HG03135 (cell line): ENCODE data around the gene VANGL1.

Experiments
- ATAC-seq: cut with Tn5 transposase; IDR thresholded peaks from one replicate; pipeline ENCODE4 v1.9.1; 2021; ENCODE audit warnings: mild to moderate bottlenecking, moderate library complexity; ENCODE audit not compliant: unreplicated experiment

Gene VANGL1

DNA sequence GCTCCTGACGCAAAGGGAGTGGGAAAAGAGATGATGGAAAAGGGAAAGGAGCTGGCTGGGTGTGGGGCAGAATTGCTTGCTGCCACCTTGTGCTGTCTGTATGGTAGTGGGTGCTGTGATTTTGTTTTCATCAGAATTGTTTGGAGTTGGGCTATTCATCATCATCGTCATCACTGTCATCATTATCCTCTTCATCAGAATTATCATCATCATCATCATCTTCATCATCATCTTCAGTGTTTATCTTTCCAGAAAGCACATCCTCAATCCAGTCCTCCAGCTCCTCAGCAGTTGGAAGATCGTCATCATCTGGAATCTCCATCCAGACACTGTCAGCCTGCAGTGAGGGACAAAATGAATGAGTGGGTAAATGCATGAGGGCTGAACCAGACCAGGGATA lies 59.3 kb downstream of the VANGL1 start:
- ATAC-seq: no peak

DNA sequence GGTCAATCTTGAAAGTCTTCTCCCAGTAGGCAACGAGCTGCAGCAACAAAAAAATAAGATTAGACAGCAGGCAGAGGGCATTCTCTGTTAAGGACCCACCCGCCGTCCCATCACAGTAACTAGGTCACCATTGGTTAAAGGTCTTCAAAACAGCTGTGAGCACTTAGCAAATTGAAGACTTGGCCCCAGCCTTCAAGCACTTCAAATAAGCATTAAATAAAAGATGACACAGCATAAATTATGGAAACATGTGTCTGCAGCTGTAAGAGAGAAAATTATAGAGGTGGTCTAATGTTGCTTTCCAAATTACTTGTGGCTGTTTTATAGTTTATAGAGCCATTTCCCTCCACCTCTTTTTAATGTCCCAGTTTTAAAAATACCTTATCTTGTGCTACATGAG lies 61.2 kb downstream of the VANGL1 start:
- ATAC-seq: no peak

DNA sequence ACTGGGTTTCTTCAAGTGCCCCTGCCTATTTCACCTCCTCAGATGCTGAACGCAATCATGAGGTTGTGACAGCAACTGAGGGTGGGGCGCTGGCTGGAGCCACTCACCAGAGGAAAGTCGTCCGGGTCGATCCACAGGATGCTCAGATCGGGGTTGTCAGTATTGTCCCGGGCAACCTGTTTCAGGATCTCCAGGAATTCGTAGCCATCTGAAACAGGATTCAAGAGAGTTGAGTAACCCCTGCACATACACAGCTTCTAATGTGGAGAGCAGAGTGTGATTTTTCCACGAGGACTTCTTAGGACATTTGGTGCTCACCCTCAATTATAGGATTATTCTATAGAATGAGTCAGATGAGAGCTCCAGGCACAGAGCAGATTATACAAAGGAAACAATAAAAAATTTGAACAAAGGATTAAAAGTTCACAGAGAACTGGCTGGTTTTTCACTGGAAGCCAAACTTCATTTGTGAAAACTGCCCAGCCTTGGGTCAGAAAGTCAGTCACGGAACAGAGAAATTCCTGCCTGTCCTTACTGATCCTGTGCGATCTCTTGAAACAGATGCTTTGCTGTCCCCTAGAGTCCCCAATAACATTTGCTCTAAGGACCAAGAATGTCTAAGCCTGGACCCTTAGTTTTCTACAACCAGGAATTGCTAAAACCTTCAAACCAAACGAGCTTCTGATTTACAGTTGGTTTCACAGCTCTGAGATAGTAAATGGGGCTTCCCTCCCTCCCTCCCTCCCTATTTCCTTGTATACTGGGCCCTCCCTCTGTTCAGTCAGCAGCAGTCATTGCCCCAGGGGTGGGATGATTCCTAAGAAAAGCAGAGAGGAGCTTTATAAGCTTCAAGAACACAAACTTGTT lies 63.5 kb downstream of the VANGL1 start:
- no peak for ATAC-seq

DNA sequence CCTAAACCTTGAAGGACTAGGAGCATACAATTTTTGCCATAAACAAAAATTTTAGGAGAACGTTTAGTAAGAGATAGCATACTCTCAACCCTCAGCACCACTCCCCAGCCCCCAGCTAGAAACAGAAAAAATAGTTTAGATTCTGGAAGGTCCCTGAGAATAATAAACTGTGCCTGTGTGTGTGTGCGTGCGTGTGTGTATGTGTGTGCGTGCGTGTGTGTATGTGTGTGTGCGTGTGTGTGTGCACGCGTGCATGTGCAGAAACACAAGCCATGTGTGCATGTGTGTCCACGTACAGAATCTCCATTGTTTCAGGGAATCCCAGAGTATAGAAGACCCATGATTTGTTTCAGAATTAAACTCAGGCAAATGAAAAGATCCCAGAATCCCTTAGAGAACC lies 64.2 kb downstream of the VANGL1 start:
- ATAC-seq: no peak

DNA sequence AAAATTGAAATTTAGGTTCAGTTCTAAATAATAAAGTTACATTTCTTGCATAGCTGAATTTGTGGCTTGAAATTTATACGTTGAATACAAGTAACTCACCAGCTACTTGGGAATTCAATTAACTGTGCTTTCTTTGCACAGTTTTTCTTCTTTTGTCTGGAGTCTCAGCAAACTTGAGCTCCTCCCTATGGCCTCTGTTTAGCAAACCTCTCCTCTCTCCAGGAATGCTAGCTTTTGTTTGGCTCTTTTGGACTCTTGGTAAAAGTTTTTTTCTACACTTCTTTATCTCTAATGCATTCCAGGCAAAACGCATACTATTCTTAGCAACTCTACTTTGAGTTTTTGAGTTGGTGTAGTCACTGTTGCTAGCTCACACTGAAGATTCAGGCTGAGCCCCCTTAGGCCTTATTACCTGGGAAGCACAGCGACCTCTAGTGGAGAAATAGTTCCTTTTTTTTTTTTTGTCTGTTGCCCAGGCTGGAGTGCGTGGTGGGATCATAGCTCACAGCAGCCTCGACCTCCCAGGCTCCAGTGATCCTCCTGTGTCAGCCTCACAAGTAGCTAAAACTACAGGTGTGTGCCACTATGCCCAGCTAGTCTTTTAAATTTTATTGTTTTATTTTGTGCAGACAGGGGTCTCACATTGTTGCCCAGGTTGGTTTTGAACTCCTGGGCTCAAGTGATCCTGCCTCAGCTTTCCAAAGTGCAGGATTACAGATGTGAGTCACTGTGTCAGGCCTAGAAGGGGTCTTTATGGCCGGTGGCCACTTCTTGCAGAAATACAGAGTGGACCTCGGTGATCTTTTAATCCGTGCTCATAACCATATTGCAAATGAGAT lies 65.0 kb downstream of the VANGL1 start:
- no peak for ATAC-seq

DNA sequence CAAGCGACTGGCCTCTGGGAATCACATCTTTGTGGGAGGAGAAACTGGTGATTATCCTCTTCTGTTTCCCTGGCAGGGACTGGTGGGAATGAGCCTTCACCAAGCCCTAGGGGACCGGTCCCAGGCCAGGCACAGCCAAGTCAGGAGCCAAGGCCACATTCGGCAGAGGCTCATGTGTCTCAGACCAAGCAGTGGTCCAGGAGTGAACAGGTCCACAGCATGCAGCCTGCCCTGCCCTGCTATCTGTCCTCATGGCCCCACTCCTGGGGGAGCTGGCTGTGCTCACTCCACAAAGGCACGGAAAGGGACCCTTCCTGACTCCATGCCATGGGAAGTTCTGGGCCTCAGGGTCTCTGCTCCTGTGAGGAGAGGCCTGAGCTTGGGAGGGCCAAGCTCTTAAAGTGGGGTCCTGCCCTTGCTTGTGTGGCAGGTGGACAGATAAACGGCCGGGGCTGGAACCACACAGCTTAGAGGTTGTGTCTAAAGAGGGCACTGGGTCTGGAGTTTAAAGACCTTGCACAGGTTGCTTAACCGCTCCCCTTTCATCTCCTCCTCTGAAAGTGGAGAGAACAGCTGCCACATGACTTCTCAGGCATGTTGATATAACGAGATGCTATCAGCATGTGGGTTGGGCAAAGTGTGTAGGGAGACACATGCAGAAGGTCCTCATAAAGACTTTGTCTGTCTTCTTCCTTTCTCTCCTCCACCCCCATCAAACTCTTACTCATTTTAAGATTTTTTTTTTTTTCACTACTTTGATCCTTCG lies 69.3 kb downstream of the VANGL1 start:
- ATAC-seq: no peak

DNA sequence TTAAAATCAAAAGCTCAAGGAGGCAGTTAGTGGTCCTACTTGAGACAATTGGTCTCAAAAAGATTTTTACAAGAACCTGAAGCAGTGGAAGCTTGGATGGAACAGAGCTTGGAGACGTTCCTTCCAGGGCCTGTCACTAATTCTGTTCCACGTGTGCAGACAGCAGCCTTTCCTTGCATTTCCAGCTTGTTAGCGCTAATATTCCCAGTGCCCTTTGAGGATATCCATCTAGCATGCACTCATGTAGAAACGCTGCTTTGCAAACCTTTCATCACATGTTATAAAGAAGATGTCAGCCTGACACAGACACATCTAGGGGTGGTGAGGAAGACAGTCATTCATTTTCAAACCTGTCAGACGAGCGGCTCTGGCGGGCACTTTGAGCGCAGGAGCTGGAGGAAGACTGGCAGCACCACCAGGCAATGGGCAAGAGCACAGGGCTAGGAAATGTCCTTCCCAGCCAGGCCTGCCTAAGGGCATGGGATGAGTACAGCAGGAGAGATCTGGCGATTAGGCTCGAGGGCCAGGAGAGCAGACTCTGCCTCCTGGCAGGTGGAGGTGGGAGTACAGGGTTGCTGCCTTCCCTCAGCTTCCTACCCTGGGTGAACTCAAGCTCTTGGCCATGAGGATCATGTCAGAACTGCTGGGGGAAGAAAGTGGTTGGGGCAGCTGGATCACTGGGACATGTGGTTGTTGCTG lies 71.3 kb downstream of the VANGL1 start:
- ATAC-seq: no peak

DNA sequence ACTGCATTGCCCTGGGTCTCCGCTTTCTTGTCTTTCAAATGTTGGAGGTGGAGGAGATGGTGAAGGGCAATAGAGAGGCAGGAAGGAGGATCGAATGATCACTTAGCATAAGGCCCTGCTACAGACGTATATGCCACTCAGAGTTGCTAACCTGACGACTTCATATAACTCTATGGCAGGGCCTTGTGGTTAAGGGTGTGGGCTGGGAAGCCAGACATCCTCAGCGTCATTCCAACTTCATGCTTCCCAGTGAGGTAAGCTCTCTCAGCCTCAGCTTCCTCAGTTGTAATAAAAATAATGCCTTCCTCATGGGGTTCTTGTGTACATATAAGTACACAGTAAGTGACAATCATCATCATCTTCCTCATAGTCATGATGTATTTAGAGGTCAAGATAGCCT lies 72.1 kb downstream of the VANGL1 start:
- ATAC-seq: no peak

DNA sequence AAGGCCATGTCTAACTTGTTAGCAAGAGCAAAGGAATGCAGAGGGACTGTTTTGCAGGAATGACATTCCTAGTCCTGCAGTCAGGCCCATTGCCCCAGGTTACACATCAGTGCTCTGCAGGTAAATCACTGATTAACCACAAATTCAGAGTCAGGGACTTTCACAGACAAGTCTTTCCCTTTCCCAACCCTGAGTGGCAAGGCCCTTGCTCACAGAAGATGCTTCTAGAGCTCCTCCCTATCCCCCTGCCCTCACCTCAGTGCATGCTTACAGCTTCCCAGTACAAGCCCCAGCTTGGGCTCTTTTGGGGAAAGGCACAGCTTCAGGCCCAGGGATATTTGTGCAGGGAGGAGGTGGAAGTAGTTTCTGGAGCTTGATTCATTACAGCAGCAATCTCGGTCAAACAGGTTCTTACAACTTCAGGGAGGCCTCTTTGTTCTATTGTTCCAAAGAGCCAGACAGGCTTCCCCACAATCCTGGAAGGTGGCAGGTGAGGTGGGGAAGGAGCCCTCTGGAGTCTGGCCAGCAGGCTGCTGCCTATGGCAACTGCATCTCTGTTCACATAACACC lies 72.9 kb downstream of the VANGL1 start:
- no peak for ATAC-seq

DNA sequence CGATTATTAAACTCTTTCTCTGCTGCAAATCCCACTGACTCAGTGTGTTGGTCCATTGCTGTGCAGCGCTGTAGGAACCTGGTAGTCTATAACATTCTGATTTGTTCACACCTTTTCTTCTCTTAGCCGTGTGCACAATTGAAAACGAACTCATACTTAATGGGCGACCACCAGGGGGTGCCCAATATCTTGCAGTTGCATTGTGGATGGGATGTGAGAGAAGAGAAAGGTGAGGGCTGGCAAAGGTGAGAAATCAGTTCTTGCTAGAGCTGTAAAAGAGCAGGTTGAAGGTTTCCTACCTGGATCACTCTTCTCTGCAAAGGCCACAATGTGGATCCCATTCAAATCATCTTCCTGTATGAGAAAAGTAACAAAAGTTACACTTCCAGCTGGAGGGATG lies 75.8 kb downstream of the VANGL1 start:
- ATAC-seq: no peak

DNA sequence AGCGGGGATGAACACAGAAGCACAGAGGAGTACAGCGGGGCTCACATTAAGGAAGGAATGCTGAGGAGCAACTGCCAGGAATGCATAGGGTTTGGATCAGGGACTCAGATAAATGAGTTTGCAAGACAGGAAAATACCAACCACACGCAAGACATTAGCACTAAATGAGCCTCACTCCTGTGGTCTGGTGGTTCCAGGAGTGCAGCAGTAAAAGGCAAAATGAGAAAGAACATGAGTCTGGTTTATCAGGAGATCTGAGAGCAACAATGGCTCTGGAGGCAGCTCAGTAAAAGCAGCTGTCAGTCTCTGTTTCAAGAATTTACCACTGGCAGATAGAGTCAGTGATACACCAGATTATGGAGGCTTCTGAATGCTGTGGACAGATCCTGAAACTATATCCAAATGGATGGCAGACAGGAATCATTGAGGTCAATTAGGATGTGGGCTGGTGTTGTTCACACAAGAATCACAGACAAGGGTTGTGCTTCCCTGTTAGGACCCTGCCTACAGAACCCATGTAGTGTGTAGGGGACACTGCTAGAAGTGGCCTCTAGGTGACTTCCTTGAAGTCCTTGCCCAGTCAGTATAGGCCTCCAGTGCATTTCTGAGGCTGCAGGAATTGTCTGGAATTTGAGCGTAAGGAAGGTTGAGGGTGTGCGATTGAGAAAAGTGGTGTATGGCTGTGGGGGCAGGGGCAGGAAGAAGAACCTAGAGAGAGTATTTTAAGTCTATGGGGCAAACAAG lies 76.4 kb downstream of the VANGL1 start:
- ATAC-seq: no peak

DNA sequence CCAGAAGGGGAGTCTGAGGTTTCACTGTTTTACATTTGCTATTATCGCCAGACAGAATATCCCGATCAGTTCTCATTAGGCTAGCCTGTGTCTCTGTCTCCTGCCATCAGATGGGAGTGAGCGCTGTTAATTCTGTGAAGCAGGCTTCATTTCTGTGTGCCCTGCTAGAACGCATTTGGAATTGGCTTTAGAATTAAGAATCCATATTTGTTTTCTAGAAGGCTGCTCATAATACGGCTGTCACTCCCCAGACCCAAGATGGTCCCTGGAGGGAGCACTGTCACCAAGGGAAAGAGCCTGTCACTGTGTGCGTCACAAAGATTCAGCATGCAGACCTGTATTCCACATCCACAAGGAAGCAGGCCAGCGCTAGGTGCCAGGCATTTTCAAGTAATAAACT lies 77.5 kb downstream of the VANGL1 start:
- ATAC-seq: no peak

DNA sequence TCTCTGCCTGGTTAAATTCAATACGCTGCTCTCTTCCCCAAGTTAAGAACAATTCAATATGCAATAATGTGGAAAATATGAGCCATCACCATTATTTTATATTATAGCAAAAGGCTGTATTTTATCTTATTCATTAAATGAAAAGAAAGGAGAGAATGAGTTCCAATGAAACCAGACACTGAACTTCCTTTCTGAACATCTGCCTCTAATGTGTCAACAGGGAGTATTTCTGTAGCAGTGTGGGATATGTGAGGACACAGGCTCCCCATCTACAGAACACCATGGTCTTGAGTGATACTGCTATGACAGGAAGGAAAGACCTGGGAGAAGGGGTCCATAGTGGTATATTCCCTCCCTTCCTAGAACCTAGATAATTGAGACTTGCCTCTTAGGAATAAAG lies 80.5 kb downstream of the VANGL1 start:
- no peak for ATAC-seq

DNA sequence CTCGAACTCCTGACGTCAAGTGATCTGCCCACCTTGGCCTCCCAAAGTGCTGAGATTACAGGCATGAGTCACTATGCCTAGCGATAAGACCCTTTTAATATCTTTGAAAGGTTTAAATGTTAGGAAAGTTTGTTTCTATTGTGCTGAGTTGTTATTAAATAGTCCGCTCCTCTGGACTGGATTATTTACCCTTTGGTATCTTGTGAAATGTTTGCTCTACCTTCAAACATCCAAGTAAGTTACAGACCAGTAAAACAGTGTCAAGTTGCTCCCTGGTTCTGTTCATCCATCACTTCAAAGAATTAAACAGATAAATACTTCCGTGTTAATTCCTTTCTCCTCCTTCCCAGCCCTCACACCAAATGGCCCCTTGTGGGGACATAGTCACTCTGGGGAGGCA lies 82.0 kb downstream of the VANGL1 start:
- no peak for ATAC-seq

DNA sequence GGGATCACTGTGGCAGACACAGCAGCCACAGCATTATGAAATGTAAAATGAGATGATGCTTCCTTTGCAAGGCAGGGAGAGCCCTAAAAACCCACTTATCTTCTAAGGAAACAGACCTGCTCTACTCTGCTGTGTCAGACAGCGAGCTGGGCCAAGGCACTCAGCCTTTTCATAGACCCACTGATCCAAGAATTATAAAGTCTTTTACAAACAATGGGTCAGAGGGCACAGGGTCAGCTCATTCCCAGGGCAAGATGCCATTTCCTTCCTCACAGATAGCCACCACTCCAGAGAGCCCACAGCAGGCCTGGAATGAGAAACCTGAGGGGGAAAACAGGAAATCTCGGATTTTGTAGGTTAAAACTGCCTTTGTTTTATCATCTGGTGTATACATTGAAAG lies 83.8 kb downstream of the VANGL1 start:
- ATAC-seq: no peak

DNA sequence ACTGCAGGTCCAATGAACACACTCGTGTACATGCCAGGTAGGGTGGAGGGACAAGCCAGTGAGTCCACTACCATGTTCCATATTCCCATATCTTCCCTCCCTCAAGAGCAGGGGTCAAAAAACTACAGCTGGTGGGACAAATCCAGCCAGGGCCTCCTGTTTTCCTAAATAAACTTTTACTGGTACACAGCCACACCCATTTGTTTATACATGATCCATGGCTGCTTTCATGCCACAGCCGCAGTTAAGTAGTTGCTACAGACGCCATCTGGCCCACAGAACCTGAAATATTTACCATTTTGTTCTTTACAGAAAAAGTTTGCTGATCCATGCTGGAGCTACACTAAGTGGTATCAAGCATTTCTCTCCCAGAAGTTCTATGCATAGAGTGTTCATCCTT lies 84.4 kb downstream of the VANGL1 start:
- ATAC-seq: no peak

DNA sequence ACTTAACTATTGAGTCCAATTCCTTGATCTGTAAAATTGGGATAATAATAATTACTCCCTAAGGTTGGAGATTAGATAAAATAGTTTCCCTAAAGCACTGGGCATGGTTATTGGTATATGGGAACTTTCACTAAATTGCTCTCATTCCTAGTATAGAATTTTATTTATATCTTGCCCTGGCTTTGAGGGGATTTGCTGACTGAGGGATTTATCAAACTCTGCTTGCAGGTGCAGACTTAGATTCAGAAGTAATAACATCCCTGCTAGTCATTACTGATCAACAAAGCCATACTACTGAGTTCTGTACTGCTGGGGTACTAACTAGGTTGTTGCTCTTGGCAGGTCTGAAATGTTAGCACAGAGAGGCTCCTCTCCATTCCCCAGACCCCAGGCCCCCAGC lies 84.8 kb downstream of the VANGL1 start:
- ATAC-seq: no peak

DNA sequence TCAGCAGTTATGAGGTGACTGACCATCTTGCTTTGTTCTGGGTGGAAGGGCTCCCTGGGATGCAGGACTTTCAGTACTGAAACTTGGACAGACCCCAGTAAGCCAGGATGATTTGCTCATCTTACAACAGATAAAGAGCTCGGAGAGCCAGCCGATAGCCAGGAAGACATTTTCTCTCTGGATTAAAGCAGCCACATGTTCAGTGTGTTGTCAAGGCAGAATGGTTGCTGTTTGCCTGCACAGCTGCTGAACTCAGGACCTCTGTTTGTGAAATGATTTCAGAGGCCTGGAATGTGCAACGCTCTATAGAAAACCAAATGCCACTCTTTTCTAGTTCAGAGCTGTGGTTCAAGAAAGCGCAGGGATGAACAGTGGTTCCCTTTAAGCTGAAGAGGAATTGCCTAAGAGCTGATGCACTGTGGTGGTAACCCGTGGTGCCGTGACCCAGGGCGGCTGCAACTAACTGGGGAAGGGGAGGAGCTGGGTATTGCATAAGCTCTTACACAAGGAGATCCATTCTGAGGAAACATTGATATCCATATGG lies 86.0 kb downstream of the VANGL1 start:
- no peak for ATAC-seq

DNA sequence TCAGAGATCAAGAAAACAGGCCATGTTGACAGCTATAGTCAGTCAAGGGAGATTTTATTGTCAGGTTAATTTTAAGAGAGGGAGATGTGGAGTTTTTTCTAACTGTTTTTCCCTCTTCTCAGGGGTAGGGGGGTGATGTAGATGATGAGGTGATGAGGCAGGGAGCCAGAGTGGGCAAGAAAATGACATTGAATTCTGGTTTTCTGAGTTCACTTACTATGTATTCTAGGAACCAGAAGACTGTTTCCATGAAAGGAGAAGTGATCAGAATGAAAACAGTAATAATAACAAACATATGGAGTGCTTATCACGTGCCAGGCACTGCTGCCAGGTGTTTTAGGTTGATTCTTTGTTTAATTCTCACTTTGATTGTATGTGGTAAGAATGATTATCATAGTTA lies 86.6 kb downstream of the VANGL1 start:
- ATAC-seq: no peak

DNA sequence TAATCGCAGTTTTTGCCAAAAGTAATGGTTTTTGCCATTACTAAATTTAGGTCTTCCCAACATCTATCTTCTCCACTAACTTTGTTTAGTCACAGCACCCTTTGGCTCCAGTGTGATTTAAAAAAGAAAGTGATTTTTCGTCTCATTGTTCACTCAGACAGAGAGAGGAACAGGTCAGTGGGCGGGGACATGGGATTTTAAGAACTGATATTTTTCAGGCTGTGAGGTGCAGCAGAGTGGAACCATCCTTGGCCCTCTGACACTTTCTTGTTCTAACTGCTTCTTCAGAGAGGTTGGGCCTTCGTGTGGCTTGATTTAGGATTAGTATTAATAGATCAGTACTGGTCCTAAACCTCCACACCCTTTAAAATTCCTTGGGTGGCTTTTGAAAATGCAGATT lies 88.0 kb downstream of the VANGL1 start:
- peak; percentile 93 for ATAC-seq
